SK-N-SH (cell line): Measurements from ENCODE around the gene PXYLP1.

Experiments used
- CTCF ChIP-seq: fragments of 200-600 bp; sonication (generic); IDR thresholded peaks from 2 replicates; pipeline ENCODE4 v1.6.1; 2017; ENCODE audit warnings: antibody characterized with exemption, mild to moderate bottlenecking, moderate library complexity
- NRF1 ChIP-seq: IDR thresholded peaks from 2 replicates; pipeline ENCODE4 v1.6.1; 2012; ENCODE audit warnings: low read depth, mild to moderate bottlenecking, low read length
- TAF1 ChIP-seq: IDR thresholded peaks from 2 replicates; pipeline ENCODE4 v1.6.1; 2012; ENCODE audit warnings: low read depth, mild to moderate bottlenecking, low read length, moderate library complexity, borderline replicate concordance

GRCh38 chr3:141323936-141324704, 92.5 kb downstream of the PXYLP1 start:
- no peak for TF ChIP-seq CTCF
- TF ChIP-seq NRF1, result no peak
- no peak for TF ChIP-seq TAF1
